OCI-LY7 (cell line): ENCODE data around the gene STPG3. TPM values are rescaled to one million over a fixed set of nuclear protein-coding genes. Genes with fewer than 3 reads are reported as not detected.

Source experiments
- BruUV-seq: library from RNA; stranded (reverse); fragments of 400-500 nt; replicated peaks from 2 replicates; lab custom pipeline; 2021; lab: Mats Ljungman, UMichigan
- CTCF ChIA-PET: fragments of 300-600 bp; sonication (Branson Sonifier 250); formaldehyde crosslinking; loops from one replicate; lab custom pipeline; 2022; ENCODE audit warnings: antibody characterized with exemption; ENCODE audit not compliant: unreplicated experiment; lab: Charles Lee
- POLR2A ChIA-PET: fragments of 300-600 bp; sonication (Branson Sonifier 250); formaldehyde crosslinking; loops from one replicate; lab custom pipeline; 2022; ENCODE audit warnings: antibody characterized with exemption; lab: Charles Lee
- DNase-seq: peaks from one replicate; pipeline ENCODE4 v3.0.0-alpha.2; 2015; ENCODE audit warnings: low spot score
- H2AFZ ChIP-seq: fragments of 200-600 bp; sonication (generic), shearing (Covaris generic); 2 replicates; pipeline ENCODE4 v1.6.1; 2014; ENCODE audit warnings: mild to moderate bottlenecking, antibody characterized with exemption, low read length, moderate library complexity
- H3K27ac ChIP-seq: fragments of 200-600 bp; sonication (generic); 2 replicates; pipeline ENCODE4 v1.5.1; 2014; ENCODE audit warnings: mixed run types, low read depth, mild to moderate bottlenecking, moderate library complexity, low read length, inconsistent platforms; ENCODE audit not compliant: poor library complexity, severe bottlenecking
- H3K36me3 ChIP-seq: fragments of 200-600 bp; sonication (generic); 2 replicates; pipeline ENCODE4 v1.6.1; 2014; ENCODE audit warnings: mild to moderate bottlenecking, antibody characterized with exemption, low read length, moderate library complexity, mixed read lengths; ENCODE audit not compliant: insufficient read depth
- H3K4me1 ChIP-seq: fragments of 200-600 bp; sonication (generic); 2 replicates; pipeline ENCODE4 v1.5.1; 2014; ENCODE audit warnings: mild to moderate bottlenecking, low read length; ENCODE audit not compliant: insufficient read depth, poor library complexity, severe bottlenecking
- H3K4me2 ChIP-seq: fragments of 200-600 bp; sonication (generic); 2 replicates; pipeline ENCODE4 v1.6.1; 2014; ENCODE audit warnings: mild to moderate bottlenecking, low read length
- H3K4me3 ChIP-seq: fragments of 200-600 bp; sonication (generic); 2 replicates; pipeline ENCODE4 v1.5.1; 2014; ENCODE audit warnings: mild to moderate bottlenecking, low read depth, low read length; ENCODE audit not compliant: poor library complexity, severe bottlenecking
- H3K79me2 ChIP-seq: fragments of 200-600 bp; sonication (generic); 2 replicates; pipeline ENCODE4 v1.6.1; 2016; ENCODE audit warnings: low read depth, mild to moderate bottlenecking, low read length, moderate library complexity, mixed read lengths; ENCODE audit not compliant: insufficient read depth
- H3K9me2 ChIP-seq: fragments of 200-600 bp; sonication (generic); 2 replicates; pipeline ENCODE4 v1.6.1; 2016; ENCODE audit warnings: mild to moderate bottlenecking, low read length, mixed read lengths; ENCODE audit not compliant: insufficient read depth
- H3K9me3 ChIP-seq: fragments of 200-600 bp; sonication (generic); 2 replicates; pipeline ENCODE4 v1.6.1; 2014; ENCODE audit warnings: mild to moderate bottlenecking, mixed run types, low read length, mixed read lengths
- H4K20me1 ChIP-seq: fragments of 200-600 bp; sonication (generic); 2 replicates; pipeline ENCODE4 v1.6.1; 2014; ENCODE audit warnings: mild to moderate bottlenecking, antibody characterized with exemption, low read length, moderate library complexity, mixed read lengths; ENCODE audit not compliant: insufficient read depth
- CTCF ChIP-seq: fragments of 200-600 bp; sonication (generic); conservative IDR thresholded peaks from 2 replicates; pipeline ENCODE4 v1.5.1; 2014; ENCODE audit warnings: mild to moderate bottlenecking, antibody characterized with exemption, low read length, moderate library complexity, mixed read lengths
- EZH2phosphoT487 ChIP-seq: fragments of 200-600 bp; sonication (generic); IDR thresholded peaks from 2 replicates; pipeline ENCODE4 v1.6.1; 2018; ENCODE audit warnings: low read depth, borderline replicate concordance, mild to moderate bottlenecking, mixed run types, antibody characterized with exemption, low read length, moderate library complexity, mixed read lengths
- intact Hi-C: fragments of 100-400 bp; cut with micrococcal nuclease; formaldehyde crosslinking; loops from one replicate; pipeline ENCODE4 v1.10.0; 2022; ENCODE audit not compliant: unreplicated experiment
- total RNA-seq, 2 experiments: library from RNA; depleted of rRNA in 1 of 2; stranded (reverse); fragments of >200 nt in 1 of 2; shearing (Covaris generic) in 1 of 2; gene quantifications; 2 replicates each; pipeline ENCODE4 v1.2.3, GENCODE V29; 2014 to 2022

Gene STPG3
- total RNA-seq, 2 experiments from 2014 or later: 0.73 to 2.7 TPM

DNA sequence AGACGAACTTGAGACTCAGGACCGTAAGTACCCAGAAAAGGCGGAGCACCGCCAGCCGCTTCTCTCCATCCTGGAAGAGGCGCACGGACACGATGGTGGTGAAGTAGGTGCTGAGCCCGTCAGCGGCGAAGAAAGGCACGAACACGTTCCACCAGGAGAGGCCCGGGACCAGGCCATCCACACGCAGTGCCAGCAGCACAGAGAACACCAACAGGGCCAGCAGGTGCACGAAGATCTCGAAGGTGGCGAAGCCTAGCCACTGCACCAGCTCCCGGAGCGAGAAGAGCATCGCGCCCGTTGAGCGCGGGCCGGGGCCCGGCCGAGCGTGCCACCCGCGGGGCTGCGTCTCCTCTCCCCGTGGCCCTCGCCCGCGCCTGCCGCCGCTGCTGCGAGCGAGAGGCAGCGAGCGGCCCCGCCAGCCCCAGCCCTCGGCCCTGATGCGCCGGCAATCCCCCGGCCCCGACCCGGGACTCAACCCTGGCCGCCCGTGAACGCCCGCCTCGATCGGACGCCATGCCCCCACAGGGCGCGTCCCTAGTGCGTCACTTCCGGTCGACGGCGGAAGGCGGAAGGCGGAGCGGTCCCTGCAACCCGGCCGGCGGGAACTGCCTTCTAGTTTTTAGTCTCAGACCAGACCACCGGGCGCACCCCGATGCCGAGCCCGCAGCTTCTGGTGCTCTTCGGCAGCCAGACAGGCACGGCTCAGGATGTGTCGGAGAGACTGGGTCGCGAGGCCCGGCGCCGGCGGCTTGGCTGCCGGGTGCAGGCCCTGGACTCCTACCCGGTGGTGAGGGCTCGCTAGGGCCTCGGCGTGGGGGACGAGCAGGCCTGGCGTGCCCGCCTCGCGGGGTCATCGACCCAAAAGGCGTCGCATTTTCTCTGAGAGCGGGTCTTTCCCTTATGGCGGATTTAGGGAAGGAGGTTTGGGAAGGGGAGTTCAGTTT lies 45.7 kb upstream of the STPG3 start, which contains the start of the genes NDOR1 and TMEM203:
TSS of gene NDOR1 (plus strand) at position 575 of the 944 bp plus-strand sequence. CDS start at position 653, 78 bp downstream.
TSS of gene TMEM203 (minus strand) at position 523 of the 944 bp plus-strand sequence. CDS start at position 289, 234 bp downstream.
- peak within 1 kb of the TSS; percentile 97 for H3K4me2 ChIP-seq
- peaks cover 44% of the 10 kb centered on the region for H3K4me1 ChIP-seq
- ChIA-PET POLR2A (interaction anchor here (0.9 to 1.5 kb wide), 5 partner anchors 11 to 74 kb away, joined by 3 to 4 read pairs (median 4); partner anchors contain the start of gene RNF208), CTCF (no interaction called here)
- H4K20me1 ChIP-seq: peaks cover 14% of the 10 kb centered on the region; the same call in 1 of the 2 replicates
- peak within 1 kb of the TSS; percentile 47; the same call in 1 of the 2 replicates for H2AFZ ChIP-seq
- peak; percentile 91 for DNase-seq
- H3K79me2 ChIP-seq: peaks cover 62% of the 10 kb centered on the region
- intact Hi-C loops: no loop called here
- H3K9me2 ChIP-seq: no peaks in the 10 kb centered on the region
- no peaks in the 10 kb centered on the region for H3K9me3 ChIP-seq
- no peak for TF ChIP-seq EZH2phosphoT487
- no peak for TF ChIP-seq CTCF
- no TSS peak for BruUV-seq
- H3K27ac ChIP-seq: peak within 1 kb of the TSS; percentile 57
- peaks cover 30% of the 10 kb centered on the region for H3K36me3 ChIP-seq
- H3K4me3 ChIP-seq: peak within 1 kb of the TSS; percentile 92

DNA sequence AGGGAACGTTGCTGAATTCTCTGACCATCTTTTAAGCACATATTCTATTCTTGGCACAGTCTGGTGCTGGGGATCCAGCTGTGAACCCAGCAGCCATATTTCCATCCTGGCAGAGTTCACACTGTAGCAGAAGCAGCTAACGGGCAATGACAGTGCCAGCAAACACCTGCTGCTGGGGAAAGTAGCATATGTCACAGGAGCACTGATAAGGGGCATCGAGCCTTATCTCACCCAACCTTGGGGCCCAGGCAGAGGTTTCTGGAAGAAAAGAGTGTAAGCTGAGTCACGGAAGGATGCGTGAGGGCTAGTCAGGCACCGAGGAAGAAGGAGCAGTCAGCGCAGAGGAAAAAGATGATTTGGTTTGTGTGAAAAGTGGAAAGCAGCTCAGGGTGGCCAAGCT lies 44.5 kb upstream of the STPG3 start:
- H3K79me2 ChIP-seq: peaks cover 57% of the 10 kb centered on the region
- TF ChIP-seq EZH2phosphoT487 (no peak), CTCF (no peak)
- peaks cover 42% of the 10 kb centered on the region for H3K4me1 ChIP-seq
- no peak overlapping the region for H3K27ac ChIP-seq
- H3K4me3 ChIP-seq: peak overlapping the region; percentile 92
- ChIA-PET CTCF (interaction anchor here (0.5 kb wide), 1 partner anchor 15 kb away, joined by 6 read pairs; no protein-coding TSS in a partner anchor), POLR2A (no interaction called here)
- intact Hi-C loops: no loop called here
- BruUV-seq: no TSS peak
- H2AFZ ChIP-seq: no peak overlapping the region
- no peaks in the 10 kb centered on the region for H3K9me3 ChIP-seq
- peak overlapping the region; percentile 97 for H3K4me2 ChIP-seq
- peaks cover 14% of the 10 kb centered on the region; the same call in 1 of the 2 replicates for H4K20me1 ChIP-seq
- peaks cover 38% of the 10 kb centered on the region for H3K36me3 ChIP-seq
- no peak for DNase-seq
- H3K9me2 ChIP-seq: no peaks in the 10 kb centered on the region
